H54 (cell line): ENCODE data around the gene STRN3.

Experiments used
- DNase-seq: peaks from one replicate; pipeline ENCODE4 v3.0.0; 2011; ENCODE audit warnings: low spot score, mixed read lengths; ENCODE audit not compliant: insufficient read length
- FAIRE-seq: peaks from 3 replicates; lab custom pipeline; 2011; peaks lifted over from hg19 to GRCh38; lab: Jason Lieb, UNC
- POLR2A ChIP-seq: IDR thresholded peaks from 2 replicates; pipeline ENCODE4 v1.6.1; 2011; ENCODE audit warnings: low read depth, mild to moderate bottlenecking, low read length

The STRN3 gene

DNA sequence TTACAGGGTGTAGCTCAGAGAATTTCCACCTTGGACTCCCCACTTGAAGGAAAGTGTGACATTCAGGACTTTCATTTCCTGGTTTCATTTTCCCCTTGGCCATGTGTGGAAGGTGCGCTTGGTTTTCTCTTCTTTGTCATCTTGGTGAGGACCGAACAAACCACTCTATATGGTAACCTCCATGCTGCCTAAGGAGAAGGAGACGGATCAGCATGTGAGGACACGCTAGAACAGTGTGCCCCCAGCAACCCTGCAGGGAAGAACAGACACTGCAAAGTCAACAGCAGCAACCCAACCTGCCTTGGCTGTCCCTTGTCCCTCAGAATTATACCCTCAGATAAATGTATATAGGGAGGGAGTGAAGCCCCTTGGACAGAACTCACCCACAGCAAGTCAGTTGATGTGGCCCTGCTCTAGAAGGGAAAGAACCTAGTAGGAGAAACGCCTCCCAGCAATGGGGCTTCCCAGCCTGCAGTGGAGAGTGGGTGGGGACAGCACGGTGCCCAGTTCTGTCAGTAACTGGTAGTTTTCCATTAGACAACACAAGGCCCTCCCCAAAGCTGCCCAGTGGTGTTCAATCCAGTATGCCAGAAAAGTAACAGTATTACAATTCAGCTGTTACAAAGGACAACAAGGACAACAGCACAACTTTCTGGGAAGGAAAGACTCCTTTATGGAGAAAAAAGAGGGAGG is 170.7 kb downstream of the STRN3 start:
- DNase-seq (no peak), FAIRE-seq (no peak)
- no peak for TF ChIP-seq POLR2A

DNA sequence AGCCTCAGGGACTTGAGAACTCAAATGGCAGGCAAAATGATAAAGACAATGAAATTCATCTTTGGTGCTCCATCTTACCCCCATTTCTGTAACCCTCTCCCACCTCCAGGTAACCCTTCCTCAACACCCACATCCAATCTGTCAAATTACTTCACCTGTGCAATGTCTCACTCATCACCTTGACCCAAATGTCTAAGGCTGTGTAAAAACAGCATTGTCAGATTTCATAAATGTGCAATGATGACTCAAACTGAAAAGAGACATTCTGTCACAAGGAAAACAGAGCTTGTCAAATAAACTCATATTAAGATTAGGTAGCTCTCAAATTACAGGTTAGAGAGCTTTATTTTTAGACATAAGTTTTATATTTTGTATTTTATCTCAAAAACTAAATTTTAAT is 171.7 kb downstream of the STRN3 start:
- DNase-seq: no peak

DNA sequence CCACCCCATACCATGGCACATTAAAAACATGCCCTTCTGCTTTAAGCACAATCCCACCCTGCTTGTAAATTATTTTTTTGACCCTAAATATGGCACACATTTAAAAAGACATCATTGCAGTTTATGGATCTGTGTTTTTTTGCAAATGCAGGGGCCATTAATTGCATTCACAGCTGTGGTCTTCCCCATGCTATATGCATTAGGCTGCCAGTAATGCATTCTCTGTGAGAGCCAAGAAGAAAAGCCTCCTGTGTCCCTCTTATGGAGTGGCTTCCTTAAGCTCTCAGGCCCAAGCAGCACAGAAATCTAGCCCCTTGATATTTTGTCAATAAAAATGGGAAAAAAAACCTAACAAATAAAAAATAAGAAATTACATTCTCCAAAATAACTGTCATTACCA is 172.2 kb downstream of the STRN3 start:
- DNase-seq (no peak), FAIRE-seq (no peak)
- no peak for TF ChIP-seq POLR2A

More for the DNA sequence above, 171.7 kb downstream of the STRN3 start:
- no peak for FAIRE-seq
- TF ChIP-seq POLR2A: no peak

DNA sequence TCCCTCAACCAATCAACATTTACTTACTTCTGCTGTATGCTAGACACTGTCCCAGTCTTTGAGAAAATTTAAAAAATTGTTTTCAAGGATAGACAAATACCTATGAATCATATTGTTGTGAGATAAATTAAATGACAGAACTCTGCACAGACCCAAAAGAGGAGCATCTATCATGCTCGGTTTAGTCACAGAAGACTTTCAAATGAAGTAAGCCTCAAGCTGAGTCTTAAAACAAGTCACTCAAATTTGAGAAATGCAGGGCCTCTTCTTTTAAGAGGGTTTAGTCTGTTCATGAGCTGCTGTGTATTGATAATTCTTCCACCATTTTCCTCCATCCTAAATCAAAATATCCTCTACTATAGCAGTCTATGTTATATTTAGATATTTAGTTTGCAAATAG is 176.2 kb downstream of the STRN3 start:
- DNase-seq (no peak), FAIRE-seq (no peak)
- no peak for TF ChIP-seq POLR2A

DNA sequence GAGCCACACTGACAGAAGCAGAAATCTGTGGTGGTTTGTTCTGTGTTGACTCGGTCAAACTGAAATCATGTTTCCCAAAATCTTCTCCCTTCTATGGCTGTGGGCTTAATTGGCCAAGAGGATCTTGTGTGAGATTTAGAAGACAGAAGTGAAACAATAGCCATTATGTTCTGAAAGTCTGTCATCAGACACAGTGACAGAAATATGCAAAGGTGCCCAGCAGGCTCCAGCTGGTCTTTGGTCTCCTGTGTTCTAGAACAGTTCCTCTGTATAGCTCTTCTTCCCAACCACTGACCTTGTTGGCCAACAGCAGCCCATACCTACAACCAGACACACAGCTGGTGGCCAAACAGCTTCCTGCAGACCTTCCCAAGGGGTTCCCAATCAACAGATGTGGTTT is 176.8 kb downstream of the STRN3 start:
- TF ChIP-seq POLR2A: no peak
- no peak for FAIRE-seq

DNA sequence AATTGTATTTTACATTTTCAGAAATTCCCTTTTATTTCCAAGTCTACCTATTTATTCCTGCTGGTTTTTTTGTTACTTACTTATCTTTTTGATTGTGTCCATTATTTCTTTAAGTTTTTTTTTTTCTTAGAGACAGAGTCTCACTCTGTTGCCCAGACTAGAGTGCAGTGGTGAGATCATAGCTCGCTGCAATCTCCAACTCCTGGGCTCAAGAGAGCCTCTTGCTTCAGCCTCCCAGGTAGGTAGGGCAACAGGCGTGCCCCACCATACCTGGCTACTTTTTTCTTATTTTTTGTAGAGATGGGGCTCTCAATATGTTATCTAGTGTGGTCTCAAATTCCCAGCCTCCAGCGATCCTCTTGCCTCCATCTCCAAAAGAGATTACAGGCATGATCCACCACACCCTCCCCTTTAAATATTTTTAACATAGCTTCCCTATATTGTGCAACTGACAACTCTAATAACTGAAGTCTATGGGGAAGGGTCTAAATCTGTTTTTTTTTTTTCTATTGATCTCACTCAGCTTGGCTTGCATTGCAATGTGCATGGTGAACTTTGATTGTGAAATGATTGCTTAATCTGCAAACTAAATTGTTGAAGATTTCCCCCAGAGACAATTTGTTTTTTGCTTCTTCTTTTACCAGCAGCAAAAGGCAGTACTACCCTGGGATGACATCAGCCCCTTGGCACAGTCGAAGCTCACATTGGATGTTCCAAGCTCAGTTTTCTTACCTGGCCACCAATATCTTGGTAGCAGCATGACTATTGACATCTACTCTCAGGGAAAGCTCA is 177.5 kb downstream of the STRN3 start:
- no peak for FAIRE-seq
- DNase-seq: no peak
- no peak for TF ChIP-seq POLR2A

More for the DNA sequence above, 176.8 kb downstream of the STRN3 start:
- no peak for DNase-seq
